Breast epithelium (tissue), 4 donors: ENCODE data around the gene EIF5AL1. TPM values are rescaled to one million over a fixed set of nuclear protein-coding genes. Genes with fewer than 3 reads are reported as not detected.
"Not testable (repeated sequence)": the region's sequence is repeated elsewhere in the genome, so short reads cannot be mapped to it uniquely, and the experiment has no call there.

Source experiments
- DNase-seq, 2 donors: peaks; one replicate each; pipeline ENCODE4 v3.0.0-alpha.2; 2019; ENCODE audit warnings: low spot score in 2 of 2
- H3K27ac ChIP-seq, 2 donors: fragments of 200-600 bp; sonication (generic) in 1 of 2; one replicate each; pipeline ENCODE4 v1.5.1; 2016 to 2019; ENCODE audit warnings: mild to moderate bottlenecking in 1 of 2
- H3K27me3 ChIP-seq, 2 donors: fragments of 200-600 bp; sonication (generic) in 1 of 2; one replicate each; pipeline versions ENCODE4 v1.5.1 to v1.6.0; 2017 to 2019; ENCODE audit warnings: control low read depth in 1 of 2, mild to moderate bottlenecking in 1 of 2
- H3K36me3 ChIP-seq: fragments of 200-600 bp; one replicate; pipeline ENCODE4 v1.5.1; 2019
- H3K4me1 ChIP-seq, 2 donors: fragments of 200-600 bp; sonication (generic); one replicate each; pipeline ENCODE4 v1.5.1; 2016 to 2019; ENCODE audit warnings: control low read depth in 1 of 2
- H3K4me3 ChIP-seq, 3 donors: fragments of 200-600 bp; sonication (generic); 1 replicate in 2 of 3; 2 replicates in 1 of 3; pipeline ENCODE4 v1.5.1; 2016 to 2019; ENCODE audit warnings: mild to moderate bottlenecking in 3 of 3, moderate library complexity in 2 of 3
- H3K9me3 ChIP-seq, 2 donors: fragments of 200-600 bp; sonication (generic) in 1 of 2; one replicate each; pipeline ENCODE4 v1.5.1; 2016 to 2019; ENCODE audit warnings: control low read depth in 1 of 2
- CTCF ChIP-seq, 3 donors: fragments of 450-650 bp; IDR thresholded peaks; one replicate each; pipeline ENCODE4 v1.5.1; 2016 to 2017; ENCODE audit warnings: antibody characterized with exemption in 3 of 3, mild to moderate bottlenecking in 3 of 3, moderate library complexity in 3 of 3
- POLR2A ChIP-seq: fragments of 450-650 bp; IDR thresholded peaks from one replicate; pipeline ENCODE4 v1.6.1; 2016; ENCODE audit warnings: antibody characterized with exemption, mild to moderate bottlenecking, moderate library complexity
- POLR2AphosphoS5 ChIP-seq, 3 donors: sonication (generic); formaldehyde crosslinking; IDR thresholded peaks; one replicate each; pipeline ENCODE4 v1.6.1; 2017; ENCODE audit warnings: antibody characterized with exemption in 3 of 3
- intact Hi-C: fragments of 100-400 bp; cut with DNase I; formaldehyde crosslinking; loops from one replicate; pipeline ENCODE4 v1.15.1; 2023; ENCODE audit warnings: low total_unique reads
- total RNA-seq, 3 donors: library from RNA; depleted of rRNA; stranded (reverse); fragments of >200 nt; gene quantifications; one replicate each; pipeline ENCODE4 v1.1.0, GENCODE V29; 2016

The EIF5AL1 gene
- total RNA-seq, 3 donors from 2014 or later = under 0.01 to 0.16 (median 0.15) TPM

DNA sequence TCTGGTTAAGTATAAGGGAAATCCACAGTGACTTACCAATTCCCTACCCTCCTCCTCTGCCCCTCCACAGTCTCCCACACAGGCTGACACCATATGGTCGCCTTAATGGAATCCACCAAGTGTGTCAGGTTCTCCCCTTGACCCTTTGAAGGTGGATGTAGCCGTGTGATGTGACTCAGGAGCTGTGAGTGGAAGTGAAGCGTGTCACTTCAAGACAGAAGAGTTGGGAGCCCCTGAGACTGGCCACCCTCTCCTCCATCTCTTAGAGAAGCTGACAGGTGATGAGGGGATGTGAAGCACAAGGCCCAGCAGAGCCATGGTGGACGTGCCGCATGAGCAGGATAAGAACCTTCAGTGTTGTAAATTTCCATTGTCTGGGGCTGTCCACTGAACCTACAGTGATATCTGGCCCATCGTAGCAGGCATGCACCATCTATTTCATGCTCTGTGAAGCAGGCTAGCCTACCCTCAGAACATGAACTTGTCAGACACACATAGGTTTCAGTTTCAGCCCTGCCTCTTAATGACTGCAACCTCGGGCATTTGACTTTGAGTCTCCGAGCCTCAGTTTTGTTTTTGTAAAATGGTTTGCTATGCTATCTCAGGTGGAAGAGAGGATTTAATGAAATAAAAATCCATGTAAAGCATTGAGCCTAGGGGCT is 12.8 kb downstream of the EIF5AL1 start:
- H3K27ac ChIP-seq, H3K4me1 ChIP-seq, H3K4me3 ChIP-seq, DNase-seq, intact Hi-C loops, H3K9me3 ChIP-seq, H3K27me3 ChIP-seq, H3K36me3 ChIP-seq: not testable (repeated sequence)

GRCh38 chr10:79528261-79528660 is 15.9 kb downstream of the EIF5AL1 start:
- H3K4me1 ChIP-seq, H3K27me3 ChIP-seq, H3K27ac ChIP-seq, intact Hi-C loops, H3K9me3 ChIP-seq, H3K4me3 ChIP-seq, H3K36me3 ChIP-seq, DNase-seq: not testable (repeated sequence)

DNA sequence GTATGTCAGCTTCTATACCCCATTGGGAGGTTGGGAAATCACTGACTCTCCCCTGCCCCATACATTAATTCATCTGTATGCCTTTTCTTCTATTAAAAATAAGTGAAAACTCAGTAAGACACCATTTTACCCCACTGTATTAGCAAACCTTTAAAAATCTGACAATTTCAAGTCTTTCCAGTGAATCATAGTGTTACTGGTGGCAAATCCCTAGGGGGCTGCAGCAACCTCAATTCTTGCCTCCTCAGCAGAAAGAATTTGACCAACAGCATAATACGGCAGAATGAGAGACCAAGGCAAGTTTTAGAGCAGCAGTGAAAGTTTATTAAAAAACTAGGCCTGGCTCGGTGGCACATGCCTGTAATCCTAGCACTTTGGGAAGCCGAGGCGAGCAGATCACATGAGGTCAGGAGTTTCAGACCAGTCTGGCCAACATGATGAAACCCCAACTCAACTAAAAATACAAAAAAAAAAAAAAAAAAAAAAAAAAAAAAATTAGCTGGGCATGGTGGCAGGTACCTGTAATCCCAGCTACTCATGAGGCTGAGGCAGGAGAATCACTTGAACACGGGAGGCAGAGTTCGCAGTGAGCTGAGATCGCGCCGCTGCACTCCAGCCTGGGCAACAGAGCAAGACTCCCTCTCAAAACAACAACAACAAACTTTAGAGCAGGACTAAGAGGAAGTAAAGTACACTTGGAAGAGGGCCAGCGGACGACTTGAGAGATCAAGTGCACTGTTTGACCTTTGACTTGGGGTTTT is 21.0 kb downstream of the EIF5AL1 start:
- H3K27ac ChIP-seq, H3K27me3 ChIP-seq, H3K9me3 ChIP-seq, DNase-seq, H3K36me3 ChIP-seq, intact Hi-C loops, H3K4me1 ChIP-seq, H3K4me3 ChIP-seq: not testable (repeated sequence)

GRCh38 chr10:79533903-79534175 is 21.5 kb downstream of the EIF5AL1 start:
- H3K9me3 ChIP-seq, DNase-seq, H3K36me3 ChIP-seq, H3K27ac ChIP-seq, intact Hi-C loops, H3K27me3 ChIP-seq, H3K4me3 ChIP-seq, H3K4me1 ChIP-seq: not testable (repeated sequence)

GRCh38 chr10:79538311-79538710 is 26.0 kb downstream of the EIF5AL1 start:
- H3K27ac ChIP-seq, H3K4me3 ChIP-seq, DNase-seq, H3K27me3 ChIP-seq, H3K9me3 ChIP-seq, H3K36me3 ChIP-seq, intact Hi-C loops, H3K4me1 ChIP-seq: not testable (repeated sequence)

- H3K9me3 ChIP-seq = not testable (repeated sequence)
These were observed 28.6 kb downstream of the EIF5AL1 start for GRCh38 chr10:79540930-79541329.

GRCh38 chr10:79542626-79543025 is 30.3 kb downstream of the EIF5AL1 start:
- intact Hi-C loops = no loop called here

More at GRCh38 chr10:79540930-79541329, 28.6 kb downstream of the EIF5AL1 start:
- H3K36me3 ChIP-seq, H3K27ac ChIP-seq, H3K4me1 ChIP-seq, H3K4me3 ChIP-seq, intact Hi-C loops, DNase-seq, H3K27me3 ChIP-seq: not testable (repeated sequence)

DNA sequence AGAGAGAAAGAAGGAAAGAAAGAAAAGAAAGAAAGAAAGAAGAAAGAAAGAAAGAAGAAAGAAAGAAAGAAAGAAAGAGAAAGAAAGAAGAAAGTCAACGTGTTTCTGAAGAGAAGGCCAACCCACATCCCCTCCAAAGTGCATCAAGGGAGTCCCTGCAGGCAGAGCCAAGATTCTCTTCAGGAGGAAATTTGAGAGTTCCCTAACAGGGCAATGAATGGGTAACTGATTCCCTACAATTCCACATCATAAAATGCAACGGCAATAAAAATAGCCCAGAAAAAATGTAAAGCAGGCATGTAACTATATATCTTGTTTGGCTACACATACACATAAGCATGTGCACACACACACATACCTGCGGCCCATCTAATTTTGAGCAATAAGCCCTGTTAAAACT is 32.1 kb downstream of the EIF5AL1 start:
- H3K27ac ChIP-seq, H3K4me1 ChIP-seq, H3K27me3 ChIP-seq, H3K4me3 ChIP-seq, H3K36me3 ChIP-seq, DNase-seq, intact Hi-C loops, H3K9me3 ChIP-seq: not testable (repeated sequence)

More at GRCh38 chr10:79542626-79543025, 30.3 kb downstream of the EIF5AL1 start:
- no peaks in the 10 kb centered on the region for H3K4me1 ChIP-seq
- no peaks in the 10 kb centered on the region for H3K9me3 ChIP-seq
- no peak overlapping the region for H3K27ac ChIP-seq
- no peak for DNase-seq
- H3K27me3 ChIP-seq = no peaks in the 10 kb centered on the region
- H3K36me3 ChIP-seq = no peaks in the 10 kb centered on the region
- no peak overlapping the region for H3K4me3 ChIP-seq
- TF ChIP-seq CTCF (IDR thresholded peaks at IDR 0.05) = no peak
- no peak for TF ChIP-seq POLR2A
- no peak for TF ChIP-seq POLR2AphosphoS5 (IDR thresholded peaks at IDR 0.05)

DNA sequence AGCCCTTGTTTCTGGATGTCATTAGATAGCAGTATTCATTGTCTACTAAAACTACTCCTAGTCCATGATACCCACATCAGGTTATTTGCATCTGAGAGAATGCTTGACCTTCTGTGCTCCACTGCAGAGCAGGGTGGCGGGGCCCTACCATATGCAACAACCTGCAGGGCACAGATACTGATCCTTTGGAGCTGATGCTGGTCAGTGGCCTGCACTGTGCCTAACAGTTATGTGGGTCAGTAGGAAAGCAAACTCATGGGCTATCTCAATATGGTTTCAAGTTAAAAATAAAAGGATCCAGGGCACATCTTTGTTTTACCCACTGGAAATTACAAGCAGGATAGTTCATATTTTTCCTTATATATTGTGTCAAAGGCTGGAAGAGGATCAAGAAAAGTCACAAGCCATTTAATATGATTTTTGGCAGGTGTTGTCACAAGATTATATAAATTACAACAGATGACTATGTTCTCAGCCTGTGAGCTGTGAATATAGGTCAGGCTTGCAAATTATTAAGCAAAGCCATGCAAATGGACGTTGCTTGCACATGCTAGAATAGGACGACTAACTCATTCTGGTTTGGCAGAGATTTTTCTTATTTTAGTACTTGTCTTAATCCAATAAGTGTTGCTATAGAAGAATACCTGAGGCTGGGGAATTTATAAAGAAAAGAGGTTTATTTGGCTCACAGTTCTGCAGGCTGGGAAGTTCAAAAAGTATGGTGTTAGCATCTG is 32.8 kb downstream of the EIF5AL1 start:
- H3K4me3 ChIP-seq, H3K27ac ChIP-seq, H3K9me3 ChIP-seq, DNase-seq, intact Hi-C loops, H3K27me3 ChIP-seq, H3K36me3 ChIP-seq, H3K4me1 ChIP-seq: not testable (repeated sequence)

- DNase-seq, H3K36me3 ChIP-seq, H3K27ac ChIP-seq, intact Hi-C loops, H3K9me3 ChIP-seq, H3K4me3 ChIP-seq, H3K27me3 ChIP-seq, H3K4me1 ChIP-seq: not testable (repeated sequence)
These were observed 34.8 kb downstream of the EIF5AL1 start for GRCh38 chr10:79547128-79547527.
